ENCODE measurements around the gene AJUBA. TPM values are rescaled to one million over a fixed set of nuclear protein-coding genes. Genes with fewer than 3 reads are reported as not detected.

Gene AJUBA
- total RNA-seq, 1 donor from 2014 or later, result 2.4 TPM

DNA sequence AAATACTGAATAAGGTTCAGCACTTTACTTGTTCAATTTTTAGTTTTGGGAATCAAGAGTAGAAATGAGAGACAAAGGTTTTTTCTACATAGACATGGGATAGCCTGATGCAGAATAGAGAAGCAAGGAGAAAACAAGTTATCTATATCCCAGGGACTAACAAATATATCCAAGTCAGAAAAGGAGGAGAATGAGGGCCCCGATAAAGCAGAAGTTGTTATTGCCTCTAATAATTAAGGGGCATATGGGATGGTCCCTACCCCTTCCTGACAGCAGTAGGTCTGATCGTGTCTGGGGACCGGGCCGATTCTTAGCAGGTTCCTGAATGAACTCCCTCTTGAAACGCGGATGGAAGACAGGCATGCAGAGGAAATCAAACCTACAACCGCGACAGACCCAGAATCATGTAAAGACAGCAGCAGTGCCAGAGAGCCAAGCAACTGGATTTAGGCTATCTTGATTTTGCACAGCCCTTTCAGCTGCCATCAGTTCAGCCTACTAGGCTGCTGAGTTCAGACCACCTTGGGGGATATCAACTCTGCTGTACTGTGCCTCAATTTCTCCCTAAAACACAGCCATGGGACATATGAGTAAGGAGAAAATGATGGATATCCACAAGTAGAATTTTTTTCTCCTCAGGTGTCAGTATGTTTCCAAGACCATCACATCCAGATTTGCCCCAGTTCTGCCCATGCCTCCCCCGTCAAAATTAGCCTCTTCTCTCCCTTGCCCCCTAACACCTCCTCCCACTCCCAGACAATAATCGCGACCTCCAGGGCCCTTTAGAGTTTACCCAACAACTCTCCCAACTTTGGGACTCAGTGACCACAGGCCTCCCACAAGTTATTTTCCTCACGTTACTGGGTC lies 53.9 kb downstream of the AJUBA start:
- H3K9me3 Mint-ChIP-seq, result no peaks in the 10 kb centered on the region
- H3K27ac Mint-ChIP-seq, result no peak overlapping the region
- no peak overlapping the region for H3K4me3 Mint-ChIP-seq
- peaks cover 23% of the 10 kb centered on the region for H3K4me1 Mint-ChIP-seq
- DNase-seq, result peak; percentile 74
- intact Hi-C loops (cut with micrococcal nuclease), result loop anchor here (1.0 to 5.0 kb wide), 9 partner anchors 9 to 374 kb away; partner anchors contain the start of genes C14orf93, CDH24, DAD1 and HAUS4
- no peaks in the 10 kb centered on the region for H3K27me3 Mint-ChIP-seq
- H3K36me3 Mint-ChIP-seq (ENCODE audit: low read depth), result peaks cover 38% of the 10 kb centered on the region

DNA sequence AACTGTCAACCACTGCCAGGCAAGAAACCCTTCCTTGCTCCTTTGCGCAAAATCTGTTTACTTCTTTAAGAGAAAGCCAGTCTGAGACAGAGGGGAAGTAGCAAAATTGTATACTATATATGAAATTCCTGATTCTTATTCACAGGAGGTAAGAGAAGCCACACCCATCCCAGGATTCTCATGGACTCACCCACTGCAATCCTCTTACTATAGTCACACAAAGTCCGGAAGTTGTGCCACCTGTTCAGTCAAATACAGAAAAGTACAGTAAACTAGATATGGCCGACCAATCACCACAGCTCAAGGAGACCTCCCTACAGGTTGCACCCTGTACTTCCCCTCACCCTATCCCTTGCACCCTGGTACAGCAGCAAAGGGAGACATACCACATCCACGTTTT lies 56.0 kb downstream of the AJUBA start:
- no peak overlapping the region for H3K27ac Mint-ChIP-seq
- no peak for DNase-seq
- no peak overlapping the region for H3K4me3 Mint-ChIP-seq
- H3K4me1 Mint-ChIP-seq, result peaks cover 21% of the 10 kb centered on the region
- H3K9me3 Mint-ChIP-seq, result no peaks in the 10 kb centered on the region
- intact Hi-C loops (cut with micrococcal nuclease), result loop anchor here (5.0 kb wide), 1 partner anchor 376 kb away; the partner anchor contains the start of gene PPP1R3E
- H3K36me3 Mint-ChIP-seq (ENCODE audit: low read depth), result peaks cover 50% of the 10 kb centered on the region
- H3K27me3 Mint-ChIP-seq, result no peaks in the 10 kb centered on the region

DNA sequence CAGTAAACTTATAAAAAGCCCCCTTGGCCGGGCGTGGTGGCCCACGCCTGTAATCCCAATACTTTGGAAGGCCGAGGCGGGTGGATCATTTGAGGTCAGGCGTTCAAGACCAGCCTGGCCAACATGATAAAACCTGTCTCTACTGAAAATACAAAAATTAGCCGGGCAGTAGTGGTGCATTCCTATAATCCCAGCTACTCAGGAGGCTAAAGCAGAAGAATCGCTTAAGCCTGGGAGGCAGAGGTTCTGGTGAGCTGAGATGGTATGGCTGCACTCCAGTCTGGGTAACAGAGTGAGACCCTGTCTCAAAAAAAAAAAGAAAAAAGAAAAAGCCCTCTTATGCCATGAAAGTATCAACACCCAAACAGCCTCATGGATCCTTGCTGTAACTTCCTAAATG lies 56.8 kb downstream of the AJUBA start:
- Mint-ChIP-seq H3K27me3 (no peaks in the 10 kb centered on the region), H3K9me3 (no peaks in the 10 kb centered on the region)
- intact Hi-C loops (cut with micrococcal nuclease), result loop anchor here (5.0 kb wide), 1 partner anchor 377 kb away; the partner anchor contains the start of gene PPP1R3E

DNA sequence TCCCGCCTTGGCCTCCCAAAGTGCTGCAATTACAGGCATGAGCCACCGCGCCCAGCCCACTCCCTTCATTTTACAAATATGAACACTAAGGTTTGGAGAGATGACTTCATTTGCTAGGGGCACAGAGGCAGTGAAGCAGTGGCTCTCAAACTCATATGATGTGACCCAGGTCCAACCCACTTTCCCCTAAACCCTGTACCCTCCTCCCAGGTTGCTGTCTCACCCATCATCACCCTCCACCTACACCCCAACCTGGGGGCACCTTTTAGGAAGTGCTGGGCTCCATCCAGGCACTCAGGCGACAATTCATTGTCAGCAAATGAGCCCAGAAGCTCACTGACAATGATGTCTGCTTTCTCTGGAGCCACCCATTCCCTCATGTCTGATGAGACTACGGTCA lies 58.6 kb downstream of the AJUBA start:
- no peak for DNase-seq
- H3K27me3 Mint-ChIP-seq, result peaks cover 2% of the 10 kb centered on the region
- H3K27ac Mint-ChIP-seq, result no peak overlapping the region
- H3K4me3 Mint-ChIP-seq, result no peak overlapping the region
- H3K9me3 Mint-ChIP-seq, result no peaks in the 10 kb centered on the region
- H3K4me1 Mint-ChIP-seq, result peaks cover 35% of the 10 kb centered on the region
- intact Hi-C loops (cut with micrococcal nuclease), result no loop called here
- peaks cover 72% of the 10 kb centered on the region for H3K36me3 Mint-ChIP-seq (ENCODE audit: low read depth)

More for the DNA sequence above, 56.8 kb downstream of the AJUBA start:
- H3K4me3 Mint-ChIP-seq, result no peak overlapping the region
- peaks cover 21% of the 10 kb centered on the region for H3K4me1 Mint-ChIP-seq
- H3K36me3 Mint-ChIP-seq (ENCODE audit: low read depth), result peaks cover 58% of the 10 kb centered on the region
- no peak for DNase-seq
- H3K27ac Mint-ChIP-seq, result no peak overlapping the region

DNA sequence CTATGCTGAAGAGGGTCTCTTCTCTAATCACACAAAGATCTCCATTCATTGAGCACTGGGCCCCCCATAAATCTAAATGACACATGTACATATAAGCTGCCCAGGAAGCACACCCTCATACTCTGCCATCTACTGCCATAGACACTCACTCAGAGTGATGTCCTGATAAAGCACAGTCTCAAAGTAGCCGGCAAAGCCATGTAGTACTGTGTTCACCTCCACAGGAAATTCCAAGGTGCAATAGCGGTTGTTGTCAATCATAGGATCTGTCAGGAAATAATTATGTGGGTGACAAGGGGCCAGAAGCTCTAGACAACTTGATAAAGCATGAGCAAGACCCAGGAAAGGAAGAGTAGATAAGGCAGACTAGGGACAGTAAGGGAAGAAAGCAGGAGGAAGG lies 60.1 kb downstream of the AJUBA start:
- no peak for DNase-seq
- peaks cover 32% of the 10 kb centered on the region for H3K4me1 Mint-ChIP-seq
- H3K9me3 Mint-ChIP-seq, result no peaks in the 10 kb centered on the region
- H3K4me3 Mint-ChIP-seq, result no peak overlapping the region
- H3K36me3 Mint-ChIP-seq (ENCODE audit: low read depth), result peaks cover 79% of the 10 kb centered on the region
- intact Hi-C loops (cut with micrococcal nuclease), result no loop called here
- peaks cover 2% of the 10 kb centered on the region for H3K27me3 Mint-ChIP-seq
- no peak overlapping the region for H3K27ac Mint-ChIP-seq

Other genes with a start within 250 kb of the AJUBA start
- 119 and 126 TPM in 2 replicates for gene OXA1L, start 215.9 kb downstream of the AJUBA start, total RNA-seq
- 0.40 TPM in 1 of 2 replicates, not detected in the other for gene SLC7A7, start 167.1 kb downstream of the AJUBA start, total RNA-seq
- 189 and 194 TPM in 2 replicates for gene MRPL52, start 152.7 kb downstream of the AJUBA start, total RNA-seq
- 2.1 and 3.2 TPM in 2 replicates for gene MMP14, start 146.0 kb downstream of the AJUBA start, total RNA-seq
- 34.2 and 35.2 TPM in 2 replicates for gene LRP10, start 110.8 kb downstream of the AJUBA start, total RNA-seq
- gene REM2, start 99.3 kb downstream of the AJUBA start, total RNA-seq, result 0.28 and 0.33 TPM in 2 replicates
- gene RBM23, start 63.4 kb downstream of the AJUBA start, total RNA-seq, result 82.7 and 90.2 TPM in 2 replicates
- gene PRMT5, start 53.2 kb downstream of the AJUBA start, total RNA-seq, result 198 and 200 TPM in 2 replicates
- gene HAUS4, start 25.5 kb downstream of the AJUBA start, total RNA-seq, result 59.4 and 63.1 TPM in 2 replicates
- 6.7 and 8.2 TPM in 2 replicates for gene C14orf93, start 27.6 kb upstream of the AJUBA start, total RNA-seq
- 150 TPM in 2 replicates for gene PSMB5, start 52.3 kb upstream of the AJUBA start, total RNA-seq
- not detected in 2 replicates for gene PSMB11, start 59.7 kb upstream of the AJUBA start, total RNA-seq
- 1.6 and 1.7 TPM in 2 replicates for gene CDH24, start 75.0 kb upstream of the AJUBA start, total RNA-seq
- gene ACIN1, start 112.6 kb upstream of the AJUBA start, total RNA-seq, result 221 and 224 TPM in 2 replicates
- gene C14orf119, start 113.0 kb upstream of the AJUBA start, total RNA-seq, result 50.9 and 54.3 TPM in 2 replicates
- not detected in 2 replicates for gene CIROP, start 122.4 kb upstream of the AJUBA start, total RNA-seq
- 0.35 TPM in 1 of 2 replicates, not detected in the other for gene CEBPE, start 136.7 kb upstream of the AJUBA start, total RNA-seq
- not detected in 2 replicates for gene SLC7A8, start 201.1 kb upstream of the AJUBA start, total RNA-seq